Caco-2 (cell line): ENCODE measurements around the gene TMEM186. TPM values are rescaled to one million over a fixed set of nuclear protein-coding genes. Genes with fewer than 3 reads are reported as not detected.

Source experiments
- BruUV-seq: library from RNA; stranded (reverse); fragments of 400-500 nt; replicated peaks from 2 replicates; lab custom pipeline; 2021; lab: Mats Ljungman, UMichigan
- CTCF ChIA-PET: fragments of 300-600 bp; sonication (Branson Sonifier 250); formaldehyde crosslinking; loops from one replicate; lab custom pipeline; 2022; ENCODE audit warnings: antibody characterized with exemption; lab: Charles Lee
- POLR2A ChIA-PET: fragments of 300-600 bp; sonication (Branson Sonifier 250); formaldehyde crosslinking; loops from one replicate; lab custom pipeline; 2022; ENCODE audit warnings: antibody characterized with exemption; lab: Charles Lee
- DNase-seq, 2 experiments: peaks; one replicate each; pipeline versions ENCODE4 v3.0.0 to v3.0.0-alpha.2; 2020 to 2022
- H3K27me3 ChIP-seq: replicated peaks from 2 replicates; pipeline ENCODE4 v1.6.0; 2011; ENCODE audit warnings: low read length; ENCODE audit not compliant: control insufficient read depth, insufficient read depth
- H3K36me3 ChIP-seq: 2 replicates; pipeline ENCODE4 v1.5.1; 2011; ENCODE audit warnings: low read length; ENCODE audit not compliant: control insufficient read depth, insufficient read depth
- H3K4me1 ChIP-seq: fragments of 250-450 bp; sonication (Bioruptor Pico); 2 replicates; pipeline ENCODE4 v1.5.1; 2020; ENCODE audit warnings: mild to moderate bottlenecking
- H3K4me3 ChIP-seq: 2 replicates; pipeline ENCODE4 v1.5.1; 2011; ENCODE audit warnings: low read depth, mild to moderate bottlenecking, control low read depth, low read length
- H3K9me3 ChIP-seq: fragments of 250-450 bp; sonication (Bioruptor Pico); 2 replicates; pipeline ENCODE4 v1.5.1; 2020; ENCODE audit warnings: mild to moderate bottlenecking, moderate library complexity
- H3K27ac Mint-ChIP-seq: one replicate; pipeline ENCODE4 v1.8.0; 2022; ENCODE audit warnings: mixed read lengths; ENCODE audit not compliant: unreplicated experiment
- H3K27me3 Mint-ChIP-seq: one replicate; pipeline ENCODE4 v1.8.0; 2022; ENCODE audit warnings: mixed read lengths; ENCODE audit not compliant: insufficient read depth, unreplicated experiment
- H3K36me3 Mint-ChIP-seq: one replicate; pipeline ENCODE4 v1.8.0; 2022; ENCODE audit warnings: mild to moderate bottlenecking, mixed read lengths; ENCODE audit not compliant: insufficient read depth, unreplicated experiment
- H3K4me1 Mint-ChIP-seq: one replicate; pipeline ENCODE4 v1.8.0; 2022; ENCODE audit warnings: low read depth, mixed read lengths; ENCODE audit not compliant: unreplicated experiment
- H3K4me3 Mint-ChIP-seq: one replicate; pipeline ENCODE4 v1.8.0; 2022; ENCODE audit warnings: mild to moderate bottlenecking, moderate library complexity, mixed read lengths; ENCODE audit not compliant: unreplicated experiment
- H3K9me3 Mint-ChIP-seq: one replicate; pipeline ENCODE4 v1.8.0; 2022; ENCODE audit warnings: mixed read lengths; ENCODE audit not compliant: unreplicated experiment
- CTCF ChIP-seq, 2 experiments: fragments of 200-600 bp in 1 of 2; IDR thresholded peaks; 1 replicate in 1 of 2; 2 replicates in 1 of 2; pipeline versions ENCODE4 v1.5.1 to v1.8.0; 2011 to 2022; ENCODE audit warnings: antibody characterized with exemption in 1 of 2, control low read depth in 1 of 2, inconsistent platforms in 1 of 2, low read depth in 1 of 2, low read length in 1 of 2, mild to moderate bottlenecking in 1 of 2, moderate library complexity in 1 of 2; ENCODE audit not compliant: insufficient read depth in 1 of 2, severe bottlenecking in 1 of 2, unreplicated experiment in 1 of 2
- intact Hi-C: fragments of 100-400 bp; cut with micrococcal nuclease; formaldehyde crosslinking; loops from one replicate; pipeline ENCODE4 v1.10.0; 2022; ENCODE audit not compliant: unreplicated experiment
- total RNA-seq: library from RNA; stranded (reverse); gene quantifications from 2 replicates; pipeline ENCODE4 v1.2.3, GENCODE V29; 2022

Gene TMEM186
- total RNA-seq, 1 experiment from 2014 or later, result 11.9 TPM

DNA sequence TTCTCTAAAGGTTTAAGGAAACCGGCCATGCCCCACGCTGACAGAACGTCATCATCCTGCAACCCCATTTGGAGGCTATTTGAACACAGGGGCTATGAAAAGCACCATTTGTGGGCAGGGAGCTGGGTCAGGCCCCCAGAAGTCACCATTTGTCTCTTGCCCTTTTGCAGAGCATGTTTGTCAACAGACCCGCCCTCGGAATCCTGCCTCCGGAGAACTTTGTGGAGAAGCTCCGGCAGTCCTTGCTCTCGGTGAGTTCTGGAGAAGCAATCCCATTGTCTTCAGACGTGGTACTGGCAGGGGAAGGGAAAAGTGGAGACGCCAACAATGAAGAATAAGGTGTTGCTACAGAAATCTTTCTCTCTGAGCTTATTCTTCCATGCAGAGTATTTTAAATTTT lies 33.5 kb downstream of the TMEM186 start:
- no TSS peak for BruUV-seq
- Mint-ChIP-seq H3K27ac (no peak overlapping the region), H3K27me3 (no peaks in the 10 kb centered on the region), H3K9me3 (peaks cover 10% of the 10 kb centered on the region), H3K36me3 (peaks cover 13% of the 10 kb centered on the region), H3K4me1 (no peaks in the 10 kb centered on the region), H3K4me3 (no peak overlapping the region)
- no peaks in the 10 kb centered on the region for H3K9me3 ChIP-seq
- no peak for TF ChIP-seq CTCF (IDR thresholded peaks at IDR 0.05; ENCODE audit: insufficient read depth in 1 of 2, low read depth in 1 of 2, low read length in 1 of 2, severe bottlenecking in 1 of 2, unreplicated experiment in 1 of 2)
- DNase-seq, result no peak
- POLR2A ChIA-PET, result no interaction called here
- no peaks in the 10 kb centered on the region for H3K4me1 ChIP-seq
- intact Hi-C loops, result no loop called here
- no peak overlapping the region for H3K4me3 ChIP-seq
- CTCF ChIA-PET, result no interaction called here
- H3K36me3 ChIP-seq, result no peaks in the 10 kb centered on the region
- H3K27me3 ChIP-seq, result no peaks in the 10 kb centered on the region

DNA sequence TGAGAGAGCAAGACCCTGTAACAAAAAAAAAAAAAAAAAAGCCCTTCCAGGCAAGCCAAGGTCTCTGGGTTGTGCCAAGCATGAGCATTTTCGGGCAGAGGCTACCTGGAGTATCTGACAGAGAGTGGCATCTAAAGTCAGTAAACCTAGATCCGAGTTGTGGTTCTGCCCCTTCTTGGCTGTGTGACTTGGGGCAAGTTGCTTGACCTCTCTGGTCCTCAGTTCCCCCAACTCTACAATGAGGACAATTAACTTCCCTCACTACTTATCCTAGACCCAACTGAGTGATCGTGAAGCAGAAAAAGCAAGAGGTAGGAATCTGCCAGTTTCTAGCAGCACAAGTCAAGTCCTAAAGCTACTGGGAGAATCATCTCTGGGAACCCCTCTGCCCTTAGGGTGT lies 34.4 kb downstream of the TMEM186 start:
- no peak for TF ChIP-seq CTCF (IDR thresholded peaks at IDR 0.05; ENCODE audit: insufficient read depth in 1 of 2, low read depth in 1 of 2, low read length in 1 of 2, severe bottlenecking in 1 of 2, unreplicated experiment in 1 of 2)
- Histone ChIP-seq H3K27me3 (no peaks in the 10 kb centered on the region), H3K9me3 (no peaks in the 10 kb centered on the region), H3K36me3 (no peaks in the 10 kb centered on the region), H3K4me1 (no peaks in the 10 kb centered on the region), H3K4me3 (no peak overlapping the region)
- no peak for DNase-seq
- intact Hi-C loops, result no loop called here
- POLR2A ChIA-PET, result no interaction called here
- no peaks in the 10 kb centered on the region for H3K27me3 Mint-ChIP-seq
- no peaks in the 10 kb centered on the region for H3K4me1 Mint-ChIP-seq
- no TSS peak for BruUV-seq
- H3K9me3 Mint-ChIP-seq, result peaks cover 10% of the 10 kb centered on the region
- H3K36me3 Mint-ChIP-seq, result peaks cover 13% of the 10 kb centered on the region
- H3K27ac Mint-ChIP-seq, result no peak overlapping the region
- CTCF ChIA-PET, result no interaction called here
- no peak overlapping the region for H3K4me3 Mint-ChIP-seq

DNA sequence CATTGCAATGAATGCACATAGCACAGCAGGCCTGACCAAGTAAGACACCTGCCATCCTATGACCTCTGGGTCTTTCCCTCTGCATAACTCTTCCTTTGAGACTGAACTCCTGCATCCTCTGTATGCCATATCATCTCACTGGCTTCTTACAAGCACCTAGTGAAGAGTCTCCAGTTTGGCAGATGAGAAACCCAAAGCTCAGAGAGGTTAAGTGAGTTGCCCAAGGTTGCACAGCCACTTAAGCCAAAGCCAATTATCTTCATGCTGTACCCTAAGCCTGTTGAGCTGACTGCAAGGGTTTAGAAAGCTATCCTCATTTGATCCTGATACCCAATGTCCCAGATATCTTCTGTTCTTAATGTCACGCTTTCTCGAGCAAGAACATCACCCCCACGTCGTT lies 35.2 kb downstream of the TMEM186 start:
- POLR2A ChIA-PET, result no interaction called here
- Mint-ChIP-seq H3K9me3 (peaks cover 10% of the 10 kb centered on the region), H3K27ac (no peak overlapping the region), H3K4me1 (no peaks in the 10 kb centered on the region), H3K4me3 (no peak overlapping the region), H3K27me3 (no peaks in the 10 kb centered on the region), H3K36me3 (peaks cover 13% of the 10 kb centered on the region)
- Histone ChIP-seq H3K4me3 (no peak overlapping the region), H3K4me1 (no peaks in the 10 kb centered on the region), H3K9me3 (no peaks in the 10 kb centered on the region), H3K27me3 (no peaks in the 10 kb centered on the region), H3K36me3 (no peaks in the 10 kb centered on the region)
- no peak for TF ChIP-seq CTCF (IDR thresholded peaks at IDR 0.05; ENCODE audit: insufficient read depth in 1 of 2, low read depth in 1 of 2, low read length in 1 of 2, severe bottlenecking in 1 of 2, unreplicated experiment in 1 of 2)
- no peak for DNase-seq
- intact Hi-C loops, result no loop called here
- CTCF ChIA-PET, result no interaction called here
- BruUV-seq, result no TSS peak
